Coronary artery (tissue), 2 donors: ENCODE results near the gene TALDO1.

Experiments used
- DNase-seq: peaks from one replicate; pipeline ENCODE4 v3.0.0-alpha.2; 2017; ENCODE audit warnings: low spot score
- H3K27ac ChIP-seq, 2 donors: fragments of 200-600 bp; sonication (generic); one replicate each; pipeline ENCODE4 v1.5.1; 2016 to 2019
- H3K4me3 ChIP-seq: fragments of 200-600 bp; sonication (generic); 2 replicates; pipeline ENCODE4 v1.5.1; 2016; ENCODE audit warnings: mild to moderate bottlenecking, moderate library complexity
- CTCF ChIP-seq: fragments of 200-600 bp; sonication (generic); IDR thresholded peaks from one replicate; pipeline ENCODE4 v1.5.1; 2019; ENCODE audit warnings: antibody characterized with exemption

The TALDO1 gene

GRCh38 chr11:766106-766935 lies 19.1 kb downstream of the TALDO1 start:
- Histone ChIP-seq H3K4me3 (no peak overlapping the region), H3K27ac (no peak overlapping the region)
- DNase-seq = no peak
- TF ChIP-seq CTCF = no peak

GRCh38 chr11:766936-767210 lies 19.6 kb downstream of the TALDO1 start:
- TF ChIP-seq CTCF = no peak
- DNase-seq = no peak
- H3K4me3 ChIP-seq = no peak overlapping the region
- H3K27ac ChIP-seq = no peak overlapping the region

GRCh38 chr11:767238-767637 lies 20.0 kb downstream of the TALDO1 start:
- no peak for TF ChIP-seq CTCF
- H3K27ac ChIP-seq = no peak overlapping the region
- DNase-seq = no peak
- no peak overlapping the region for H3K4me3 ChIP-seq

- Histone ChIP-seq H3K4me3 (no peak overlapping the region), H3K27ac (no peak overlapping the region)
- no peak for TF ChIP-seq CTCF
- DNase-seq = no peak
Measured at GRCh38 chr11:769887-770641, 22.8 kb downstream of the TALDO1 start.

- TF ChIP-seq CTCF = no peak
Measured at GRCh38 chr11:770642-771616, 23.7 kb downstream of the TALDO1 start.

GRCh38 chr11:771617-772204 lies 24.4 kb downstream of the TALDO1 start:
- no peak for TF ChIP-seq CTCF
- no peak for DNase-seq
- no peak overlapping the region for H3K4me3 ChIP-seq
- no peak overlapping the region for H3K27ac ChIP-seq

More at GRCh38 chr11:770642-771616, 23.7 kb downstream of the TALDO1 start:
- no peak for DNase-seq
- Histone ChIP-seq H3K4me3 (no peak overlapping the region), H3K27ac (no peak overlapping the region)
